A673 (cell line): ENCODE results near the gene CYTH4. TPM values are rescaled to one million over a fixed set of nuclear protein-coding genes. Genes with fewer than 3 reads are reported as not detected.

Experiments
- BruUV-seq: library from RNA; stranded (reverse); fragments of 400-500 nt; replicated peaks from 2 replicates; lab custom pipeline; 2021; lab: Mats Ljungman, UMichigan
- CTCF ChIA-PET: fragments of 300-600 bp; sonication (Branson Sonifier 250); formaldehyde crosslinking; loops from one replicate; lab custom pipeline; 2022; ENCODE audit warnings: antibody characterized with exemption; lab: Charles Lee
- POLR2A ChIA-PET: fragments of 300-600 bp; sonication (Branson Sonifier 250); formaldehyde crosslinking; loops from one replicate; lab custom pipeline; 2022; ENCODE audit warnings: antibody characterized with exemption; ENCODE audit not compliant: low non-redundant PET; lab: Charles Lee
- DNase-seq: peaks from one replicate; pipeline ENCODE4 v3.0.0-alpha.2; 2015; ENCODE audit warnings: low spot score
- H3K27ac ChIP-seq: fragments of 200-600 bp; sonication (generic); 2 replicates; pipeline ENCODE4 v1.5.1; 2016; ENCODE audit warnings: mixed run types, low read depth, mild to moderate bottlenecking, mixed read lengths, antibody characterized with exemption, low read length; ENCODE audit not compliant: poor library complexity, severe bottlenecking
- H3K27me3 ChIP-seq: fragments of 200-600 bp; sonication (generic); replicated peaks from 2 replicates; pipeline ENCODE4 v1.6.1; 2017; ENCODE audit warnings: mixed run types, low read depth, mild to moderate bottlenecking, mixed read lengths, antibody characterized with exemption, low read length; ENCODE audit not compliant: insufficient read depth, poor library complexity
- H3K36me3 ChIP-seq: fragments of 200-600 bp; sonication (generic); 2 replicates; pipeline ENCODE4 v1.6.1; 2016; ENCODE audit warnings: mixed run types, mild to moderate bottlenecking, mixed read lengths, antibody characterized with exemption, low read length; ENCODE audit not compliant: insufficient read depth, poor library complexity, severe bottlenecking
- H3K4me1 ChIP-seq: fragments of 200-600 bp; sonication (generic); 2 replicates; pipeline ENCODE4 v1.6.1; 2017; ENCODE audit warnings: mixed run types, mild to moderate bottlenecking, mixed read lengths, antibody characterized with exemption, low read length; ENCODE audit not compliant: insufficient read depth, poor library complexity, severe bottlenecking
- H3K4me3 ChIP-seq: fragments of 200-600 bp; sonication (generic); 2 replicates; pipeline ENCODE4 v1.5.1; 2016; ENCODE audit warnings: low read depth, mixed run types, mild to moderate bottlenecking, mixed read lengths, low read length; ENCODE audit not compliant: poor library complexity, severe bottlenecking
- H3K9me3 ChIP-seq: fragments of 200-600 bp; sonication (generic); 2 replicates; pipeline ENCODE4 v1.6.1; 2016; ENCODE audit warnings: mixed run types, low read depth, mild to moderate bottlenecking, mixed read lengths, antibody characterized with exemption, low read length; ENCODE audit not compliant: poor library complexity, severe bottlenecking
- EZH2 ChIP-seq: fragments of 200-600 bp; sonication (generic); IDR thresholded peaks from 2 replicates; pipeline ENCODE4 v1.6.1; 2017; ENCODE audit warnings: borderline replicate concordance, low read depth, mild to moderate bottlenecking, mixed read lengths, antibody characterized with exemption, low read length; ENCODE audit not compliant: poor library complexity, severe bottlenecking
- intact Hi-C: fragments of 100-400 bp; cut with micrococcal nuclease; formaldehyde crosslinking; loops from one replicate; pipeline ENCODE4 v1.10.0; 2022; ENCODE audit not compliant: unreplicated experiment
- total RNA-seq: library from RNA; stranded (reverse); gene quantifications from 2 replicates; pipeline ENCODE4 v1.2.3, GENCODE V29; 2021
- TF ChIP-seq, protein P1 (sequence below): fragments of 300-800, 200-600 bp; sonication (generic); conservative IDR thresholded peaks from 2 replicates; pipeline ENCODE4 v1.5.1; 2017; ENCODE audit warnings: low read depth, mild to moderate bottlenecking, antibody characterized with exemption, low read length, moderate library complexity, mixed read lengths

Gene CYTH4
- total RNA-seq, 1 experiment from 2014 or later, result not detected

DNA sequence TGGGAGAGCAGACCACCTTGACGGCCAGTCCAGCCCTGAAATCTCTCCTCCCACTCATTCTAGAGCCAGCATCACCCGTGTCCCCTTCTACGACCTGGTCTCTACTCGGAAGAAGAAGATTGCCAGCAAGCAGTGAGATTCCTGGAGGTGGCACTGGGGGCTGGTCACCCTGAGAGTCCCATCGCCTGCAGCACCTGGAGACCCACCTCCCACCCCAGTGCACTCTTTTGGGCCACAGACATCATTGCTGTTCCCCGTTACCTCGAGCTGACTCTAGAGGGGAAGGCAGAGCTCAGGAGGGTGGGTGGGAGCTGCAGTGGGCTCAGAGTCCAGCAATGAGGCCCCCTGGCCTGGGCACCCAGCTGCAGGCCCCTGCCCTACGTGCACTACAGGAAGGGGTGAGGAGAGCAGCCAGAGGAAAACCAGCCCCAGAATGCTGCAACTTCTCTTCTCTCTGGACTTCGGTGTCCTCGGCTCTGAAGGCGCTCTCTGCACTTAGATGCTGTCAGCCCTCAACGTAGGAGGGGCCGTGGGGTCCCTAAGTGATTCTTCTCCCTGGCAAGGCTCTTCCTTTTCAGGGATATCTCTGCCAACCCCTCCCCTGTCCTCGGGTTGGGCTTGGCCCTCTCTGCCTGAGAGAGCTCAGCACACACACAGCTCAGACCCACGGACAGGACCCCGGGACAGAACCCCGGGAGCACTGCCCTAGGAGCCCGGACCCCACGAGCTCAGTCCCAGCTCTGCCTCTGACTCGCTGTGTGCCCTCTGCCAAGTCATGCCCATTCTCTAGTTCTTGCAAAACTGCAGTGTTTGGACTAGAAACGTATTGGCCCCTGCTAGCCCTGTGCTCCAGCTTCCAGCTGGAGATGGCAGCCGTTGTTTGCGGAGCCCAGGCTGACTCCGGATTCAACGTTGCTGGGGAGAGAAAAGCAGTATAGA lies 31.3 kb downstream of the CYTH4 start:
- intact Hi-C loops, result loop anchor here (10.0 kb wide), 1 partner anchor 251 kb away; the partner anchor contains the start of gene CDC42EP1
- no peaks in the 10 kb centered on the region for H3K27me3 ChIP-seq
- no peaks in the 10 kb centered on the region for H3K4me1 ChIP-seq
- no peak for TF ChIP-seq EZH2
- TF ChIP-seq, protein P1, sequence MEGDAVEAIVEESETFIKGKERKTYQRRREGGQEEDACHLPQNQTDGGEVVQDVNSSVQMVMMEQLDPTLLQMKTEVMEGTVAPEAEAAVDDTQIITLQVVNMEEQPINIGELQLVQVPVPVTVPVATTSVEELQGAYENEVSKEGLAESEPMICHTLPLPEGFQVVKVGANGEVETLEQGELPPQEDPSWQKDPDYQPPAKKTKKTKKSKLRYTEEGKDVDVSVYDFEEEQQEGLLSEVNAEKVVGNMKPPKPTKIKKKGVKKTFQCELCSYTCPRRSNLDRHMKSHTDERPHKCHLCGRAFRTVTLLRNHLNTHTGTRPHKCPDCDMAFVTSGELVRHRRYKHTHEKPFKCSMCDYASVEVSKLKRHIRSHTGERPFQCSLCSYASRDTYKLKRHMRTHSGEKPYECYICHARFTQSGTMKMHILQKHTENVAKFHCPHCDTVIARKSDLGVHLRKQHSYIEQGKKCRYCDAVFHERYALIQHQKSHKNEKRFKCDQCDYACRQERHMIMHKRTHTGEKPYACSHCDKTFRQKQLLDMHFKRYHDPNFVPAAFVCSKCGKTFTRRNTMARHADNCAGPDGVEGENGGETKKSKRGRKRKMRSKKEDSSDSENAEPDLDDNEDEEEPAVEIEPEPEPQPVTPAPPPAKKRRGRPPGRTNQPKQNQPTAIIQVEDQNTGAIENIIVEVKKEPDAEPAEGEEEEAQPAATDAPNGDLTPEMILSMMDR, result no peak
- ChIA-PET POLR2A (no interaction called here), CTCF (no interaction called here)
- H3K36me3 ChIP-seq, result no peaks in the 10 kb centered on the region
- DNase-seq, result no peak
- no peaks in the 10 kb centered on the region for H3K9me3 ChIP-seq
- H3K4me3 ChIP-seq, result no peak overlapping the region
- no peak overlapping the region for H3K27ac ChIP-seq
- no TSS peak for BruUV-seq

DNA sequence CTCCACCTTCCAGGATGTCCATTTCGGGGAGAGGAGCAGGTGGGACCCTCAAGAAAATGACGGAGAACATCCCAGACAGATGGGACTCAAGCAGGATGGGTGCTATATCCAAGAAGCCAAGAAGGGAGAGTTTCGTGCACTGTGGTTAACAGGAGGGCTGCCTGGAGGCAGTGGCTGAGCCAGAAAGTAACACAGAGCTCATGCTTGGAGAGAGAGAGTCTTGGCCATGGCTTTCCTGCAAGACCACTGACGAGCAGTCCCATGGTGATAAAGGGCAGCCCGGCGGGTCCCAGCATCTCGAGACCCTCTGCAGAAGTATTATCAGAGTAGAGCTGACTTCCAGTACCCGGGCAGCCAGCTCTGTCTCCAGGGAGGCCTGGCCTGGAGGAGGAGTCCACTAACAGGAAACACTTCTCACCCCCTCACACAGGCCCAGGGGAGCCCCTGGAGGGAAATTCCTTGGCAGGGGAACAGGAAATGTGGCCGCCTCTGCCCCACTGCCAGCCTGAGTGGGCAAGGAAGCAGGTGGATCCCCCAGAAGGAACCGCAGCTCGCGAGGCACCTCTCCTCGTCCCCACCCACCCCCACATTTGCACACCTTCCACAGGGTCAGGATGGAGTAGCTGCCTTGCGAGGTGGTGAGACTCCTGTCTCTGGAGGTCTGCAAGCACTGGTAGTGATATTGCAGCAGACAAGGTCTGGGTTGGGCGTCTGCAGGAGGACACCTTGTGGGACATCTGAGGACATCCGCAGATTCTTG lies 32.2 kb downstream of the CYTH4 start:
- Histone ChIP-seq H3K27me3 (no peaks in the 10 kb centered on the region), H3K4me1 (no peaks in the 10 kb centered on the region), H3K36me3 (no peaks in the 10 kb centered on the region), H3K4me3 (no peak overlapping the region), H3K27ac (no peak overlapping the region), H3K9me3 (no peaks in the 10 kb centered on the region)
- ChIA-PET CTCF (no interaction called here), POLR2A (no interaction called here)
- intact Hi-C loops, result loop anchor here (10.0 kb wide), 1 partner anchor 250 kb away; the partner anchor contains the start of gene CDC42EP1
- BruUV-seq, result no TSS peak
- TF ChIP-seq EZH2, result no peak
- TF ChIP-seq, protein P1, result no peak
- no peak for DNase-seq

DNA sequence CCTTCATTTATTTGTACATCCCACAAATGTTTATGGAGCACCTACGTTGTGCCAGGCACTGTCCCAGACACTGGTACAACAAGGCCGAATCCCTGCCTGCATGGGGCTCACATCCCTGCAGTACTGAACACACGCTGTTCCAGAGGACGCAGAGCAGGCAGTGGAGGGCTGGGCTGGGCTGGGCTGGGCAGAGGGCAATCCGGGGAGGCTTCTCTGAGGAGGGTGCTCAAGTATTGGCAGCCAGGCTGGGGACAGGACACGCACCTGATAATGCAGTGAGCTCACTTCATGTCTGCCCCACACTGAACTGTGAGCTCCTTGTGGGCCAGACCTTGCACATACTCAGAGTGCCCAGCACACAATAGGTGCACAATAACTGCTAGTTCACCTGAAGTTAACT lies 34.1 kb downstream of the CYTH4 start:
- intact Hi-C loops, result loop anchor here (2.0 to 10.0 kb wide), 2 partner anchors 140 to 248 kb away; partner anchors contain the start of gene CDC42EP1
- H3K27me3 ChIP-seq, result no peaks in the 10 kb centered on the region
- BruUV-seq, result no TSS peak
- CTCF ChIA-PET, result interaction anchor here (0.6 kb wide), 1 partner anchor 142 kb away, joined by 4 read pairs; no protein-coding TSS in a partner anchor
- POLR2A ChIA-PET, result no interaction called here
- H3K36me3 ChIP-seq, result no peaks in the 10 kb centered on the region
- no peak for DNase-seq
- TF ChIP-seq, protein P1, result no peak
- TF ChIP-seq EZH2, result no peak
- no peaks in the 10 kb centered on the region for H3K4me1 ChIP-seq
- no peak overlapping the region for H3K27ac ChIP-seq
- H3K4me3 ChIP-seq, result no peak overlapping the region
- no peaks in the 10 kb centered on the region for H3K9me3 ChIP-seq
